ENCODE results near the gene MED9.

MED9 gene

DNA sequence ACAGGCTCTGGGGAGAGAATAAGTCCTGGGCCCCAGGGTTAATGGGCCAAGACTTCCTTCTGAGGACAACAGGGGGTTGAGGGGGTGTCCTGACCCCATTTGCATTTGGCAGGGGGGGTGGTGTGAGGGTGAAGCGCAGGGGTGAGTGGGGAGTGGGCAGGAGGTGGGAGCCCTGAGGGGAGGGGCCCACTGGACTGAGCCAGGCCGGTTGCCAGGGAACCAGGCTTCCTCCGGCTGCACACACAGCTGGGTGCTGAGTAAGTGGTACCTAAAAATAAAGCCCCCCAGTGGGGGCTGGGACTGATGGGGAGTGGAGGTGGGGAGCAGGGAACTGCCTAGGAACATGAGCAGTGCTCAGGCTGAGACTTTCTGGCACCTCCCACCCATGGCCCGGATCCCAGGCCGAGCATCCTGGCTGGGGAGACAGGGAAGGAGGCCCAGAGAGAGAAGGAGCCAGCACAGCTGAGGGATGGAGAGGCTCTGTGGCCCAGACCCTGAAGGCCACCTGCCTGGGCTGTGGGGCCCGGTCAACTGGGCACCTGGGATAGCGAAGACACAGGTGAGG is 26.8 kb downstream of the MED9 start:
- peak in 34 of 56 donors; percentile 13 to 74 (median 39) for DNase-seq

DNA sequence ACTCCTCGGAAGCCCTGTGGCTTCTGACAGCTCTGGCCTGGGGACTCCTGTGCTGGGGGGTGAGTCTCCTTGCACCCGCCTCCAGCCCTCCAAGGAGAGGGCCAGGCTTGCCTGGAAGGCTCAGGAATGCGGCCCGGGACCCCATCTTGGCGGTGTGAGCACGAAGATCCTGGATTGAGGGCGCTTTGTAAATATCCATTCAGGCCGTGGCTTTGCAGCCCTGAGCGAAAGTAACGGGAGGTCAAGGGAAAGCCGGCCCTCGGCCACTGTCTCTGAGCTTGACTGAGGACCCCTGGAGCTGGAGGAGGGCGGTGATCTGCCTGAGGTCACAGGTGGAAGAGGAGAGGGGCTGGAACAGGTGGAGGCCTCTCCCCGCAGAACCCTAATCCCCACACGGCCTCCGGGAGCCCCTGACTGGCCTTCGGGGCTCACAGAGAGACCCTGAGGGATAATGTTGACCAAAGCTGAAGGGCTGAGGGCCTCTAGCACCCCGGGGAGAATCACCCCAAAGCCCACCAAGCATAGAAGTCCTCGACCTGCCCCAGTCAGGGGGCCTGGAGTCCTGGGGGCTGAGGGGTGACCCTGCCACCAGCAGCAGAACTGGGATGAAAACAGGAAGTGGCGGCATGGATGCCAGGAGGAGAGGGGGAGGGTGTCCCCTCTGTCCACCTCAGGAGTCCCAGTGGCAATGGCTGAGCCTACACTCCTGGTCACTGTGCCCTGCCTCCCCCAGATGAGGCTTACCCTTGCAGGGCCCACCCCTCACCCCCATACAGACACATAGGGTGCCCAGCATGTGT is 27.7 kb downstream of the MED9 start:
- DNase-seq = no peak

DNA sequence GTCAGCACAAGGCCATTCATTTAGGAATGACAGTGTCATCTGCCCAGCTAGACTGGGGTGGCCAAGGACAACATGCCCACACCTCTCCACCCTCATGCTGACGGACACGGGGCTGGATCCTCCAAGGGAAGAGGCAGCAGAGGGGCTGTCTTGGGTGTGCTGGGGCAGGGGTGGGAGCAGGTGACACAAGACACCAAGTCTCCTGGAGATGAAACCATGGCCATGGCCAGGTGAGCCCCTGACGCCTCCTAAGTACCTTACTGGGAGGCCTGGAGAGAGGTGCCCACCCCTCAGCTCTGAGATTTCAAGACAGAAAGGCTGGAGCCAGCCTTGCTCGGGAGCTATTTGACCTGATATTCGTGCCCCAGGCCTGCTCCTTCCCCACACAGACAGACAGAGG is 28.4 kb downstream of the MED9 start:
- DNase-seq = no peak

DNA sequence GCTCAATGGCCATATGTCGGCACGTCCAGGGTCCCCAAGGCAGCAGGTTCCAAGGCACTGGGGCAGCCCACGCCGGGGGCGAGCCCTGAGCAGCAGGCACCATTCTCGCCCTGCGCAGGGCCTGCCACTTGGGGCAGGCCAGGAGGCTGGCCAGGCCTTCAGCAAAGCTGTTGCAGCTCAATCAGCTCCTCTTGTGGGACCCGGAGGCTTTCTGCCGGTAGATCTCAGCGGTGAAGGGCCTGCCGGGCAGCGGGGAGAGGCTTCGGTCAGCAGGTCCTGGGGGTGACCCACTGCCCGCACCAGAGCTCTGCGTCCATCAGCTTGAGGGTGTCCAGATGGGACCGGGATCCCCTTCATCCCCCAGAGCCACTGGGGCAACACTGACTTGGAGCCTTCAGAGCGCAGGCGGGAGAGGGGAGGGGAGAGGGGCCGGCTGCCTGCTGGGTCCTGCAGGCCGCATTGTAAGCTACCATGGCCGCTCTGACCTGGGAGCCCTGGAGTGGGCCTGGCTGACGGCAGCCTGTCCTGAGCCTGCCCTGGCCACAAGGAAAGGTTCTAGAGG is 28.9 kb downstream of the MED9 start:
- DNase-seq = no peak

DNA sequence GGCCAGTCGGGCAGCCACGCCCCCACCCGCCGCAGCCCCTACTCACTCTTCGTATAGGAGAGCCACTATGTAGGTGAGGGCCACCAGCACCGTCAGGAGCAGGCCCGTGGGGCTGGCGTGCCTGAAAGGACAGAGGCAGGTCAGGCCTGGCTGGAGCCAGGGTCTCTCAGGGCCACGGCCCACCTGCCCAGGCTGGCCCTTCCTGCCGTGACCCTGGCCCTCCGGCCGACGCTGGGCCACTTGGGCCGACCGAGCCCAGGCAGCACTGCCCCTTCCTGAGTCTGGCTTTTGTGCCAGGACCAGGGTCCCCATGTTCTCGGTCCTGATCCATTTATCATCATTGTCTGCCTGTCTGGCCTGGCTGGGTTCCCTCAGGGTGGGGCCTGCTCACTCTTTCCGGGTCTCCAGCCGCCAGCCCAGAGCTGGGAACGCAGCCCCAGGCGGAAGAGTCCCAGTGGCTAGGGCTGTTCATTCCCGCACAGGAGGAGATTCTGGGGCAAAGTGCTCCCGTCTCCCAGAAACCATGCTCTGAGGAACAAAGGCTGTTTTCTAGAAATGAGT is 29.5 kb downstream of the MED9 start:
- DNase-seq = peak in 21 of 56 donors; percentile 21 to 72 (median 34)

DNA sequence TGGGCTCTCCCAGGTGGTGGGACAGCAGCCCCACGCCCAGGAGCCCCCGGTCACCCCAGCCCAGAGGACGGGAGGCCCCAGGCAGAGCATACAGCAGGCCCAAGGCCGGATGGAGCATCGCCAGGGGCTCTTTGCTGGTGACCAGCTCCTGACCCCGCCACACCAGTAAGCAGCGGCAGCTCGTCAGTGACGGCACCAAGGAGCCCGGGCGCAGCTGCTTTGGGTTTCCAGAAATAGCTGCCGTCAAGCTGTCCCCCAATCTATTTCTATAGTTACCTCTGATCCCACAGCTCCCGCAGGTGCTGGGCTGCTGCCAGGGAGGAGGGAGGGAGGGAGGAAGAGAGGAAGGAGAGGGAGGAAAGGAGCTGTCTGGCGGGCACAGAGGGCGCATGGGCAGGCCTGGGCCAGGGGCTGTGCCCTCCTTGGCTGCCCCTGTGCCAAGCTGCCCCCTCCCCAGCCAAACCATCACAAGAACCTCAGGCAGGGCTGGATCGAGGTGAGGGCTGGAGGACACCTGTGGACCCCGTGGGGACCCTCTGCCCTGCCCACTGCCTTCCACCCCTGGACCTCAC is 30.2 kb downstream of the MED9 start:
- DNase-seq = peak in 31 of 56 donors; percentile 9 to 73 (median 41)

DNA sequence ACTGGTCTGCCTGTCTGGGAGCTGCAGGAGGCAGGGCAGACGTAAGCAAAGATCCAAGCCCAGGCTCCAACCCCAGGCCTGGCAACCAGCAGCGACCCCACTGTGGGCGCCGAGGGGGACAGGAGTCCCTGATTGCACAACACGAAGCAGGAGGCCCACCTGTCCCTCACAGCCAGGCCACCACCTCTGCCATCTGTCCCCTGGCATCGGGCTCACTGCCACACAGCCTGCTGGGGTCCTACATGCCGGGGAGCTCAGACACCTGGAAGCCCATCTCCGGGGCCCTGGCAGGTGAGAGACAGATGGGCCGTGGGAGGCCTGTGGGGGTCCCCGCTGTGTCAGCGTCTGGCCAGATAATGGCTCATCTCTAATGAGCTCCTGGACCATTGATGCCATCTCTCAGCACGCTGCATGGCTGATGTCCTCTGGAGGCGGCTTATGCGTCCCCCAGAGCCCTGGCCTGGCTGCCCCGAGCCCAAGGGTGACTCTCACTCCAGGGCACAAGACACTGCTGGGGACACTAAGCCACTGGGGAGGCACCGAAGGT is 30.7 kb downstream of the MED9 start:
- no peak for DNase-seq

DNA sequence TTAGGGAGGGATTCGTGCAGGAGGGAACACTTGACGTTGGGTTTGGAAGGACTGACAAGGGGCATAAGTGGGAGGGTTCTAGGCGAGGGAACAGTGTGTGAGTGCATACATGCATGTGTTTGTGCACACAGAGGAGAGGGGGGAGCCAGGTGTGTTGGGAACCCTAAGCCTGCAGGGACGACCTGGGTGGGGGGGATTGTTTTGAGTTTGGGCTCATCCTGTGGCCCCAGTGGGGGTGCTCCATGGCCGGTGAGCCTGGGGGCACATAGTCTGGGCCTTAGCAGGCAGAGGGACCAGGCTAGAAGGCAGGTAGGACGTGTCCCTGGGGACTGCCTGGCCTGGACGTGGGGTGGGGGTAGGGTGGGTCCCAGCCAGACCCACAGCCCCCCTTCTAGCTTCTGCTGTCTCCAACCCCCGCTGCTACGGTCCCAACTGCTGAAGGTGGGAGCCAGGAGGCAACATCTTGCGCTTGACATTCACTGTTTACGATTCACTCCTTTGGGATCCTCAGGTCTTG is 31.3 kb downstream of the MED9 start:
- DNase-seq = no peak

DNA sequence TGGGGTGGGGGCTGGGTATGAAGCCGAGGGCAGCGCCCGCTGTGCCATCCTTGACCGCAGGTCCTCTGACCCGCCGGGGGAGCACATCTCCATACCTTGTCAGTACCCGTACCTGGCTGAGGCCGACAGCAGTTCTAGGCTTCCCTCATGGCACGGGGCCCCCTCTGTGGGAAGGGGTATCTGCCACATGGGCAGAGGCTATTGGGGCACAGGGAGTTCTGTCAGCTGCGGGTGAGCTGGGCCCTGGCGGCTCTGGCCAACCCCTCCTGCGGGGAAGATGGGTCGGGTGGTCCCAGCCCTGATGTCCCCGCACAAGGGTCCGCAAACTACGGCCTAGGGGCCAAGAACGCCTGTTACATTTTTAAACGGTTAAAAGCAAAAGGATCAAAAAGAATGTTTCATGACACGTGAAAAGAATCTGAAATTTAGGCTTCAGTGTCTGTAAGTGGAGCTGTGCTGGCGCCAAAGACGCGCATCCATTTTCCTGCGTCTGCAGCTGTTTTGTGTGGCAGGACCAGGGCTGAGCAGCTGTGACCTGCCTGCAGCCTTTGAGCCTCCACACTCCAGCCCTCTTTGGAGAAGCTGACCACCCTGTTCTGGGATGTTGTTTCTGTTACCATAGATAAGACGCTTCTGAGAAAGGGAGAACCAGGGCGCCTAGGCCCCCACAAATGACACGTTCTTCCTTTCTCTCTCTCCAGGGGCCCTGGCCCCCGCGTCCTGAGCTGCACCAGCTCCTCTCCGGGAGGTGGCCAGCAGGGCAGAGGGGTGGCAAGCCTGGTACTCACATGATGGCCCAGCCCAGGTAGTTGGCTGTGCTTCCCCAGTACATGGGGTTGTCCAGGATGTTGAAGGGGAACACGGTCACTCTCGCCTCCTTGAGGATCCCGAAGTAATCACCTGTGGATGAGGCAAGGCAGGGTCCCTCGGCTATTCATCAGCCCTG is 32.1 kb downstream of the MED9 start:
- DNase-seq = no peak

DNA sequence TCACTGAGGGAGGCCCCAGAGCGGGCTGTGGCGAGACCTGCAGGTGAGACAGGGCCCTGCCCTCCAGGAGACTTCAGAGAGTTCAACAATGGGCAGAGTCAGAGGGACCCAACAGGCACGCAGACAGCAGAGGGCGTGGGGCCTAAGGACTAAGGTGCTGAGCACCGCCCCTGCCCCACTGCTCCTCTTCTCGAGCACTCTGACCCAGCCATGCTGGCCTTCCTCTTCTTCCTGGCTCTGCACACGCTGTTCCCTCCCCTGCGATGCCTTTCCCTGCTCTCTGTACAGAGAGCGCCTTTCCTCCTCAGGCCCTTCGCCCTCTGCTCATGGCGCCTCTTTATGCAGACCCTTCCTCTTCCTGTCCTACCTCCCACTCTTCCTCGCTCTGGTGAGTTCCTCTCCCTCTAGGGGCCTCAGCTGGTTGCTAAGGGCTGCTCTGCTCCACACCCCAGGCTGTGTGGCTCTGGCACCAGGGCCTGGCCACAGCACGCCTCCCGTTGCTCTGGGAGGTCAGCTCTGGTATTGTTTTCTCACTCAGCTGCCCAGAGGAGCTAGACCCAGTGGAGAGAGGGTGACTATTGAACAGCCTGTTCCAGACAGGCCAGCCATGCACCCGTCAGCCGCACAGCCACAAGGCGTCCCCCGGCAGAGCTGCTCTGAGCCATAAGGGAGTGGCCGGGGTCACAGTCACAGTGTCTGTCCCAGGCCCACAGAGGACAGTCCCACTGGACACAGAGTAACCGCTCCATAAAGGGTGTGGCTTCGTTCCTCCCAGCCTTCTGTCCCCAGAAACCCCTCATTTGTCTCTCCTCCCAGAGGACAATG is 33.0 kb downstream of the MED9 start:
- DNase-seq = no peak

DNA sequence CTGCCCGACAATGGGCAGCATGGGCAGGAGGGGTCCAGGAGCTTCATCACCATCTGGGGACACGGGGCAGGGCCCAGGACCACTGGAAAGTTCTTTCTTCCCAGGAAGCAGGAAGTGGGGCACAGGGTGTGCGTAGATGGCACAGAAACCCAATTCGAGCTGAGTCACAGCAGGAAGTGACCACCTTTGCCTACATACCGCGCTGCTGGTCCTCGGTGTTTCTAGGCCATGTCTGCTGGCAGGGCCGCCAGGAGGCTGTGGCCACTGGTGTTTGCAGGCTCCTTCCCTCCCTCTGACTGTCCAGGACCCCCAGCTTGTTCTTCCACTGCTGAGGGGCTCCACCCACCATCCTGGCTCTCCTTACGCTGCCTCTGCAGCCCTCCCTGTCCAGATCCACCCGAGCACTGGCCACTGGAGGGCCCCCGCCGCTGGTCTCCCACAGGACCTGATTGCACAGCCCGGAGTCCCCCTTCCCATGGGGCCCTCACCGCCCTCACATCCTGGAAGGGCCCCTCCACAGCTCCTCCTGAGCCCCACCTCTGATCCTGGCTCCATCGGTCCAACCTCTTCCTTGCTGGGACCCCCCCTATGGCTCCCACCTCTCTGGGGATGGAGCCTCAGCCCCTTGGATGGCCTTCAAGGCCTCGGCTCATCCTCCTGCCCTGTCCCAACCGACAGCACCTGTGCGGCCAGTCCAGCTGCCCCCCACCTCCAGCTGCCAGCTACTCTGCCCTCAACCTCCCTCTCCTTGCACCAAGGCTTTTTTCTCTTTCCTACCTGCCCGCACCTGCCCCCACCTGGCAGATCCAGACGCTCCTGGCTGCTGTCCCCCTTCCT is 33.9 kb downstream of the MED9 start:
- no peak for DNase-seq

DNA sequence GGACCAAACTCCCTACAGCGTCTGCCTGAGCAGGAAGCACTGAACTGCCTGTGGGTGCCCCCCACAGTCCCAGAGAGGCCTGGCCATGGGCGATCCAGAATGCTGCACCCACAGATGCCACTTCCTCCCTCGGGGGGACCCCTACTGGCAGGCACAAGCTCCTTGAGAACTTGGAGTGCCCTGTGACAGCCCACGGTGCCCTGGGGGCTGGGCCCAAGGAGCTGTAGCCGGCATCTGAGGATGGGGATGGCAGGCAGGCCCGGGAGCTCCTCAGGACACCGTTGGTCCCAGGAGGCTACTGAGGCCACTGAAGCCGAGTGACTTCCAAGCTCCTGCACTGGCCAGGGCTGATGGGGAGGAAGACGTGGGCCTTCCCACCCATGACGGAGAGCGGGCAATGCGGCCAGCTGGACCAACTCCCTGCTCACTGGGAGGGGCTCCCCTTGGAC is 34.5 kb downstream of the MED9 start:
- DNase-seq = no peak

DNA sequence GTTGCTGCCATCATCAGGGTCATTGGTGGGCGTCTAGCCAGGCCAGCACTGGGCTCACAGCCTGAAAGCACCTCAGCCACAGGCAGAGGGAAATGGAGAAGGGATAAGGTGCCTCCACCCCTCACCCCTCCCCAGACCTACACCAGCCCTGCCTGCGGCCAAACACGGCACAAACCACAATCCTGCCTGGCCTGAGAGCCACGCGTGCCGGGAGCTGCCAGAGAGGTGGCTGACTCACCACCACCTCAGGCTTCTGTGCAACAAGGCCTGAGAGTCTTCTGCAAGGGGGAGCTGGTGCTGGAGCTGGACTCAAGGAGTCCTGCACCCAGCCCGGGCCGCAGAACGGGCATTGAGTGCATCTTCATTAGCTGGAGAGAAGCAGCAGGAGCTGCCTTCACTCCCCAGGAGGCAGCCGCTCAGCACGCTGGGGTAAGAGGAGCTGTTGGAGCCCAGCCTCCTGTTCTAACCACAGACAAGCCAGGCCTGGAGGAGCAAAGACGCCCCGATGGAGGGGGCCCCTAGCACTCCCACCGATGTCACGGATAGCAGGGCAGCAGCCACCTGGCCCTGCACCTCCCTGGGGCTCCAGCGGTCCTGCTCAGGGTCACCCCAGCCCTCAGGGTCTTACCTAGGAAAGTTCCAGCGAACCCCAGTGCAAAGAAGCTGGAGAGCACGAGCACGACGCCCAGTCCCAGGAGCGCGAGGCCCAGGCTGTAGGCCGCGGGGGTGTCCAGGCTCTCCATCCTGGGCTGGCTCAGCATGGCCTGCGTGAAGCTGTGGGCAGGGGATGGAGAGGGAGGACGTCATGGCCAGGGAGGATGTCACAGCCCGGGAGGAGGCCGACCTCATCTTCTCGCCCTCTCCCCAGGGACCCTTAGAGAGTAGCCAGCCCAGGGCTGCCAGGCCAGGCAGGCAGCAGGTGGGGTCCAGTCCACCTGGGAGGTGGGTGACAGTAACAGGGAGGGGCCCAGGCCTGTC is 35.4 kb downstream of the MED9 start:
- DNase-seq = no peak

DNA sequence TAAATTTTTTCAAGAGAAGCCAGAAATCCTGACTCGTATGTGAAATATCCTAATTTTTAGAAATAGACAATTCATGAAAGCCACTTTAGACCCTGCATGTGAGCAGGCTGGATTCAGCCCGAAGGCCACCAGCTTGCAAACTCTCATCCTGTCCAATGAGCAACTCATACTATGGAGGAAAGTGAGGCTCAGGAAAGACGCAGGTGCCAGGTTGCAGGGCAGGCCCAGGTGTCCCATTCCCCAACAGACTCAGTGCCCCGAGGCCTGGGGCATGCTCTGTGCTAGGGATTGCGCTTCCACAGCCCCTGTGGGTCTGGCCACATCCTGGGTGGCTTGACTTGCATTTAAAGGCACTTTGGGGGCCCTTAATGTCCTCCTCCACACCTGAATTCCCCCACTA is 36.1 kb downstream of the MED9 start:
- no peak for DNase-seq

DNA sequence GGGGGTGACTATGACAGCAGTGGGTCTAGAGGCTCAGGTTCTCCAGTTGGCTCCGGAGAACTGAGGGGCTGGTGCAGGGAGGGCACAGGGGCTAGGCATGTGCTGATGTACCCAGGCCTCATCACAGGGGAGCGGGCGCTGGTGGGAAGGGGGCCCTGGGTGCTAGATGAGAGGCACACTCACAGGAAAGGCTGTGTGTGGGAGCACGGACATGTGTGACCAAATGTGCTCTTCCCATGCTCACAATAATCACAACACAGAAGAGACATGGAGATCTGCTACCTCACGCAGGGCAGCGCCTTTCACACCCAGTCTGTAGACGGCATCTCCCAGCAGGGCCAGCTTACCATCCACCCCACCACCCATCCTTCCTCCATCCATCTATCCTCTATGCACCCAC is 36.8 kb downstream of the MED9 start:
- DNase-seq = no peak

DNA sequence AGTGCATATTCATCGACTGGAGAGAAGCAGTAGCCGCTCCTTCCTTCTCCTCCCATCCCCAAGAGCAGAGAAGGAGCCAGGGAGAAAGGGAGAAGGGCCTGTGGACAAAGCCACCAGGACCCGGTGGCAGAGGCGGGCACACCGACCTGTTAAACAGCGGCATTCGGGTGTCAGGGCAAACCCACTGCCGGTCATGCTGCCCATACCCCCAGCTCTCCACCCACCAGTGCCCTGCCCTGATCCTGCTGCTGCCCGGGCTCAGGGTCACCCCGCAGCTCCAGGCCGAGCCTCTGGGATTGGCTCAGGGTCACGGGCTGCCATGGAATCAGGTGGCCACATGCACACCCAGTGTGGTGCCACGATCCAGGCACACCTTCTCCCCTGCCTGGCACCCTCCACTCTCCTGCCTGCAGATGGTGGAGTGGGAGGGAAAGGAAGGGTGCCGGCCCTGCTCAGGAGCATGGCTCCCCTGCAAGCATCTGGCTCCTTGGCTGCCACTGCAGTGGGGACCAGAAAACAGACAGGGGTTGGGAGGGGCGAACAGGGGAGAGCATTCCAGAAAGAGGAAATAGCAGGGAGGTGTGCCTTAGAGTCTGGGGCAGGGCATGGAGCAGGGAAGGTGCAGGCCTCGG is 37.7 kb downstream of the MED9 start:
- no peak for DNase-seq
